ENCODE data around the gene CENPN. TPM values are rescaled to one million over a fixed set of nuclear protein-coding genes. Genes with fewer than 3 reads are reported as not detected.

The CENPN gene, protein sequence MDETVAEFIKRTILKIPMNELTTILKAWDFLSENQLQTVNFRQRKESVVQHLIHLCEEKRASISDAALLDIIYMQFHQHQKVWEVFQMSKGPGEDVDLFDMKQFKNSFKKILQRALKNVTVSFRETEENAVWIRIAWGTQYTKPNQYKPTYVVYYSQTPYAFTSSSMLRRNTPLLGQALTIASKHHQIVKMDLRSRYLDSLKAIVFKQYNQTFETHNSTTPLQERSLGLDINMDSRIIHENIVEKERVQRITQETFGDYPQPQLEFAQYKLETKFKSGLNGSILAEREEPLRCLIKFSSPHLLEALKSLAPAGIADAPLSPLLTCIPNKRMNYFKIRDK
- 29.4 TPM for polyA plus RNA-seq (2012; ENCODE audit: insufficient read length, low read depth)

GRCh38 chr16:81006813-81007695, at the start of gene CENPN, which contains the start of gene CMC2:
Gene CENPN (plus strand): TSS chr16:81007214. CDS start chr16:81011940, 4,726 bp downstream.
Gene CMC2 (minus strand): TSS chr16:81006885. CDS start chr16:80997394, 9,491 bp downstream.
- peak; percentile 48; the same call in 1 of the 2 replicates for TF ChIP-seq TAF1 (IDR thresholded peaks at IDR 0.05; ENCODE audit: borderline replicate concordance, insufficient read depth, low read length)
- TF ChIP-seq FOXP2 (optimal IDR thresholded peaks at IDR 0.05; ENCODE audit: borderline replicate concordance, extremely low read depth, extremely low read length, insufficient read depth): peak; percentile 73
- no peak for TF ChIP-seq SIN3A (IDR thresholded peaks at IDR 0.05; ENCODE audit: borderline replicate concordance, insufficient read depth, low read length)
- TF ChIP-seq, protein P1, sequence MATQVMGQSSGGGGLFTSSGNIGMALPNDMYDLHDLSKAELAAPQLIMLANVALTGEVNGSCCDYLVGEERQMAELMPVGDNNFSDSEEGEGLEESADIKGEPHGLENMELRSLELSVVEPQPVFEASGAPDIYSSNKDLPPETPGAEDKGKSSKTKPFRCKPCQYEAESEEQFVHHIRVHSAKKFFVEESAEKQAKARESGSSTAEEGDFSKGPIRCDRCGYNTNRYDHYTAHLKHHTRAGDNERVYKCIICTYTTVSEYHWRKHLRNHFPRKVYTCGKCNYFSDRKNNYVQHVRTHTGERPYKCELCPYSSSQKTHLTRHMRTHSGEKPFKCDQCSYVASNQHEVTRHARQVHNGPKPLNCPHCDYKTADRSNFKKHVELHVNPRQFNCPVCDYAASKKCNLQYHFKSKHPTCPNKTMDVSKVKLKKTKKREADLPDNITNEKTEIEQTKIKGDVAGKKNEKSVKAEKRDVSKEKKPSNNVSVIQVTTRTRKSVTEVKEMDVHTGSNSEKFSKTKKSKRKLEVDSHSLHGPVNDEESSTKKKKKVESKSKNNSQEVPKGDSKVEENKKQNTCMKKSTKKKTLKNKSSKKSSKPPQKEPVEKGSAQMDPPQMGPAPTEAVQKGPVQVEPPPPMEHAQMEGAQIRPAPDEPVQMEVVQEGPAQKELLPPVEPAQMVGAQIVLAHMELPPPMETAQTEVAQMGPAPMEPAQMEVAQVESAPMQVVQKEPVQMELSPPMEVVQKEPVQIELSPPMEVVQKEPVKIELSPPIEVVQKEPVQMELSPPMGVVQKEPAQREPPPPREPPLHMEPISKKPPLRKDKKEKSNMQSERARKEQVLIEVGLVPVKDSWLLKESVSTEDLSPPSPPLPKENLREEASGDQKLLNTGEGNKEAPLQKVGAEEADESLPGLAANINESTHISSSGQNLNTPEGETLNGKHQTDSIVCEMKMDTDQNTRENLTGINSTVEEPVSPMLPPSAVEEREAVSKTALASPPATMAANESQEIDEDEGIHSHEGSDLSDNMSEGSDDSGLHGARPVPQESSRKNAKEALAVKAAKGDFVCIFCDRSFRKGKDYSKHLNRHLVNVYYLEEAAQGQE (IDR thresholded peaks at IDR 0.05; ENCODE audit: insufficient read depth in 1 of 2, low read depth in 2 of 2, low read length in 2 of 2): 0 out of 4 replicates have a peak, but pooled peaks of 1 of the 2 experiments have one; percentile 6
- TF ChIP-seq POLR2AphosphoS5 (IDR thresholded peaks at IDR 0.05; ENCODE audit: low read depth, low read length): peak; percentile 54

DNA sequence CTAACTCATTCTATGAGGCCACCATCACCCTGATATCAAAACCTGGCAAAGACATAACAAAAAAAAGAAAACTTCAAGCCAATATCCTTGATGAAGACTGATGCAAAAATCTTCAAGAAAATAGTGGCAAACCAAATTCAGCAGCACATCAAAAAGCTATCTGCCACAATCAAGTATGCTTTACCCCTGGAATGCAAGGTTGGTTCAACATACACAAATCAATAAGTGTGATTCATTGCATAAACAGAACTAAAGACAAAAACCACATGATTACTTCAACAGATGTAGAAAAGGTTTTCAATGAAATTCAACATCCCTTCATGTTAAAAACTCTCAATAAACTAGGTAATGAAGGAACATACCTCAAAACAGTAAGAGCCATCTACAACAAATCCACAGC, 48.7 kb upstream of the CENPN start:
- no peak for TF ChIP-seq POLR2AphosphoS5 (IDR thresholded peaks at IDR 0.05; ENCODE audit: low read depth, low read length)
- TF ChIP-seq, protein P1 (IDR thresholded peaks at IDR 0.05; ENCODE audit: insufficient read depth in 1 of 2, low read depth in 2 of 2, low read length in 2 of 2): no peak
- no peak for TF ChIP-seq TAF1 (IDR thresholded peaks at IDR 0.05; ENCODE audit: borderline replicate concordance, insufficient read depth, low read length)
- TF ChIP-seq FOXP2 (optimal IDR thresholded peaks at IDR 0.05; ENCODE audit: borderline replicate concordance, extremely low read depth, extremely low read length, insufficient read depth): no peak
- TF ChIP-seq SIN3A (IDR thresholded peaks at IDR 0.05; ENCODE audit: borderline replicate concordance, insufficient read depth, low read length): no peak

DNA sequence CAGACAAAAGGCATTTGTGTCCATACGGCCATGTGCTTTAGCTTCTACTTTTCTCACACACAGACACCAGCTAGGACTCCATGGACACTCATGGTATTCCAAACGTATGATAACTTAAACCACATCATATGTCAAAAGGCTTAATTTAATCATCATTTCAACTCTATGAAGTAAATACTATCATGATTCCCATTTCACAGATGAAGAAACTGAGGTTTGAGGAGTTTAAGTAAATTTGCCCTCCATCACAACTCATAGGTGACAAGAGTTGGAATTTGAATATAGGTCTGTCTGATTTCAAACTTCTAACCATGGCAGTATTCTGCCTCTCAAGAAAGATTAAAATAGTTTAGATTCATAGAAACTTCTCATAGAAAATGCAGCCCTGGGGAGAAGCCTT, 44.1 kb upstream of the CENPN start:
- TF ChIP-seq FOXP2 (optimal IDR thresholded peaks at IDR 0.05; ENCODE audit: borderline replicate concordance, extremely low read depth, extremely low read length, insufficient read depth): no peak
- TF ChIP-seq, protein P1 (IDR thresholded peaks at IDR 0.05; ENCODE audit: insufficient read depth in 1 of 2, low read depth in 2 of 2, low read length in 2 of 2): no peak
- no peak for TF ChIP-seq TAF1 (IDR thresholded peaks at IDR 0.05; ENCODE audit: borderline replicate concordance, insufficient read depth, low read length)
- TF ChIP-seq POLR2AphosphoS5 (IDR thresholded peaks at IDR 0.05; ENCODE audit: low read depth, low read length): no peak
- TF ChIP-seq SIN3A (IDR thresholded peaks at IDR 0.05; ENCODE audit: borderline replicate concordance, insufficient read depth, low read length): no peak

- no peak for TF ChIP-seq TAF1 (IDR thresholded peaks at IDR 0.05; ENCODE audit: borderline replicate concordance, insufficient read depth, low read length)
- TF ChIP-seq POLR2AphosphoS5 (IDR thresholded peaks at IDR 0.05; ENCODE audit: low read depth, low read length): no peak
- TF ChIP-seq, protein P1 (IDR thresholded peaks at IDR 0.05; ENCODE audit: insufficient read depth in 1 of 2, low read depth in 2 of 2, low read length in 2 of 2): no peak
- TF ChIP-seq SIN3A (IDR thresholded peaks at IDR 0.05; ENCODE audit: borderline replicate concordance, insufficient read depth, low read length): no peak
- no peak for TF ChIP-seq FOXP2 (optimal IDR thresholded peaks at IDR 0.05; ENCODE audit: borderline replicate concordance, extremely low read depth, extremely low read length, insufficient read depth)
These were observed 42.7 kb upstream of the CENPN start for GRCh38 chr16:80964351-80964750.

All from PFSK-1 (cell line).